ENCODE measurements around the gene IQSEC1.

The IQSEC1 gene

GRCh38 chr3:12980596-12981290 is 92.5 kb downstream of the IQSEC1 start:
- no peak for DNase-seq

GRCh38 chr3:12979947-12980487 is 93.2 kb downstream of the IQSEC1 start:
- DNase-seq, result no peak

GRCh38 chr3:12979151-12979946 is 93.9 kb downstream of the IQSEC1 start:
- no peak for DNase-seq

GRCh38 chr3:12978682-12979081 is 94.5 kb downstream of the IQSEC1 start:
- no peak for DNase-seq

- no peak for DNase-seq
Observed at GRCh38 chr3:12977117-12977808, 96.0 kb downstream of the IQSEC1 start.

- no peak for DNase-seq
Observed at GRCh38 chr3:12975748-12976522, 97.3 kb downstream of the IQSEC1 start.

GRCh38 chr3:12974819-12975218 is 98.4 kb downstream of the IQSEC1 start:
- DNase-seq, result no peak

- no peak for DNase-seq
Observed at GRCh38 chr3:12974334-12974733, 98.9 kb downstream of the IQSEC1 start.

- DNase-seq, result no peak
Observed at GRCh38 chr3:12973827-12974226, 99.4 kb downstream of the IQSEC1 start.

GRCh38 chr3:12972781-12973702 is 100.2 kb downstream of the IQSEC1 start:
- no peak for DNase-seq

GRCh38 chr3:12972043-12972442 is 101.2 kb downstream of the IQSEC1 start:
- no peak for DNase-seq

- DNase-seq, result no peak
Observed at GRCh38 chr3:12970684-12971083, 102.5 kb downstream of the IQSEC1 start.

GRCh38 chr3:12969486-12969885 is 103.7 kb downstream of the IQSEC1 start:
- DNase-seq, result no peak

- no peak for DNase-seq
Observed at GRCh38 chr3:12968541-12968940, 104.7 kb downstream of the IQSEC1 start.

- DNase-seq, result peak; percentile 77
Observed at GRCh38 chr3:12967606-12968351, 105.5 kb downstream of the IQSEC1 start.

- no peak for DNase-seq
Observed at GRCh38 chr3:12966847-12967605, 106.2 kb downstream of the IQSEC1 start.

GRCh38 chr3:12965999-12966846 is 107.0 kb downstream of the IQSEC1 start:
- no peak for DNase-seq

GRCh38 chr3:12964711-12965612 is 108.3 kb downstream of the IQSEC1 start:
- DNase-seq, result no peak
